GM12878 (cell line): Measurements from ENCODE around the gene DCUN1D3. TPM values are rescaled to one million over a fixed set of nuclear protein-coding genes. Genes with fewer than 3 reads are reported as not detected.
A peak's percentile ranks its signal among the peaks of the same experiment; 100 is the strongest.

Source experiments
- ATAC-seq: fragments of 200-7000 bp; cut with Tn5 transposase; 3 replicates; pipeline ENCODE4 v1.9.1; 2020; ENCODE audit warnings: mild to moderate bottlenecking, moderate library complexity
- BruUV-seq: library from RNA; stranded (reverse); fragments of 400-500 nt; replicated peaks from 2 replicates; lab custom pipeline; 2021; lab: Mats Ljungman, UMichigan
- CTCF ChIA-PET: fragments of 300-600 bp; sonication (Branson Sonifier 250); formaldehyde crosslinking; extraction: SDS; loops from one replicate; lab custom pipeline; 2021; ENCODE audit warnings: inconsistent platforms; lab: Yijun Ruan, JAX
- POLR2A ChIA-PET: fragments of 350-600 bp; formaldehyde crosslinking; extraction: SDS; loops from one replicate; lab custom pipeline; 2021; ENCODE audit warnings: inconsistent platforms; lab: Charles Lee
- RAD21 ChIA-PET: fragments of 300-600 bp; sonication (Branson Sonifier 250); formaldehyde crosslinking; loops from one replicate; lab custom pipeline; 2023; ENCODE audit warnings: antibody characterized with exemption; ENCODE audit not compliant: unreplicated experiment; lab: Charles Lee
- SMC1A ChIA-PET: fragments of 300-600 bp; sonication (Branson Sonifier 250); formaldehyde crosslinking; loops from one replicate; lab custom pipeline; 2023; ENCODE audit not compliant: unreplicated experiment, uncharacterized antibody; lab: Charles Lee
- DNase-seq: peaks from one replicate; pipeline ENCODE4 v3.0.0-alpha.2; 2011; ENCODE audit warnings: low read depth, low spot score
- FAIRE-seq: peaks from 3 replicates; lab custom pipeline; 2011; peaks lifted over from hg19 to GRCh38; lab: Jason Lieb, UNC
- H2AFZ ChIP-seq: 2 replicates; pipeline ENCODE4 v1.6.0; 2011; ENCODE audit warnings: low read depth, low read length, control low read depth; ENCODE audit not compliant: control insufficient read depth
- H3K27ac ChIP-seq: 2 replicates; pipeline ENCODE4 v1.5.1; 2011; ENCODE audit warnings: control low read depth; ENCODE audit not compliant: control insufficient read depth, insufficient read depth
- H3K27me3 ChIP-seq, 2 experiments: replicated peaks in 1 of 2; 2 replicates each; pipeline versions ENCODE4 v1.6.0 to v1.6.1; 2011; ENCODE audit warnings: low read length in 1 of 2; ENCODE audit not compliant: control insufficient read depth in 2 of 2, insufficient read depth in 2 of 2
- H3K36me3 ChIP-seq, 2 experiments: 2 replicates each; pipeline ENCODE4 v1.5.1; 2011; ENCODE audit warnings: low read length in 1 of 2; ENCODE audit not compliant: control insufficient read depth in 2 of 2, insufficient read depth in 2 of 2
- H3K4me1 ChIP-seq: 2 replicates; pipeline ENCODE4 v1.6.1; 2011; ENCODE audit warnings: mild to moderate bottlenecking, low read length, moderate library complexity, mixed read lengths; ENCODE audit not compliant: control insufficient read depth, insufficient read depth
- H3K4me2 ChIP-seq: 2 replicates; pipeline ENCODE4 v1.6.0; 2011; ENCODE audit warnings: control low read depth; ENCODE audit not compliant: control insufficient read depth, insufficient read depth
- H3K4me3 ChIP-seq: fragments of 200-600 bp; sonication (generic); 2 replicates; pipeline ENCODE4 v1.5.1; 2016
- H3K79me2 ChIP-seq: 2 replicates; pipeline ENCODE4 v1.6.0; 2011; ENCODE audit warnings: low read length; ENCODE audit not compliant: control insufficient read depth, insufficient read depth
- H3K9ac ChIP-seq: 2 replicates; pipeline ENCODE4 v1.8.0; 2011; ENCODE audit warnings: low read length, control low read depth, mixed read lengths; ENCODE audit not compliant: control insufficient read depth, insufficient read depth
- H3K9me3 ChIP-seq: replicated peaks from 3 replicates; pipeline ENCODE4 v1.5.1; 2011; ENCODE audit warnings: mild to moderate bottlenecking, low read length; ENCODE audit not compliant: control insufficient read depth, insufficient read depth
- H4K20me1 ChIP-seq: 2 replicates; pipeline ENCODE4 v1.6.0; 2011; ENCODE audit not compliant: control insufficient read depth, insufficient read depth
- CEBPB ChIP-seq, 2 experiments: fragments of 150-350 bp in 1 of 2; IDR thresholded peaks; 2 replicates each; pipeline ENCODE4 v1.6.1; 2012 to 2014; ENCODE audit warnings: low read depth in 2 of 2, low read length in 2 of 2, borderline replicate concordance in 1 of 2, inconsistent platforms in 1 of 2
- CHD2 ChIP-seq: IDR thresholded peaks from 2 replicates; pipeline ENCODE4 v1.6.1; 2011; ENCODE audit warnings: low read depth, low read length, improper control_type of control experiment, borderline replicate concordance
- CHD4 ChIP-seq: fragments of 200-600 bp; sonication (generic); IDR thresholded peaks from 2 replicates; pipeline ENCODE4 v1.6.1; 2016; ENCODE audit warnings: mild to moderate bottlenecking
- GABPA ChIP-seq: IDR thresholded peaks from 2 replicates; pipeline ENCODE4 v1.6.1; 2014; ENCODE audit warnings: antibody characterized with exemption, low read depth, mild to moderate bottlenecking, inconsistent platforms
- IKZF2 ChIP-seq, 2 experiments: fragments of 450-650 bp; IDR thresholded peaks; 2 replicates each; pipeline ENCODE4 v1.6.1; 2017; ENCODE audit warnings: mild to moderate bottlenecking in 2 of 2, moderate library complexity in 2 of 2
- LARP7 ChIP-seq: fragments of 450-650 bp; IDR thresholded peaks from 2 replicates; pipeline ENCODE4 v1.6.1; 2017; ENCODE audit warnings: mild to moderate bottlenecking
- MTA3 ChIP-seq: IDR thresholded peaks from 2 replicates; pipeline ENCODE4 v1.6.1; 2012; ENCODE audit warnings: low read length, inconsistent platforms, borderline replicate concordance
- NR2F1 ChIP-seq: fragments of 450-650 bp; conservative IDR thresholded peaks from 2 replicates; pipeline ENCODE4 v1.6.1; 2017; ENCODE audit warnings: mild to moderate bottlenecking
- POLR2AphosphoS2 ChIP-seq: IDR thresholded peaks from 2 replicates; pipeline ENCODE4 v1.6.1; 2011; ENCODE audit warnings: low read depth, mild to moderate bottlenecking, low read length, improper control_type of control experiment, moderate library complexity
- POLR2AphosphoS5 ChIP-seq: IDR thresholded peaks from 2 replicates; pipeline ENCODE4 v1.6.1; 2011; ENCODE audit warnings: mild to moderate bottlenecking, low read length, inconsistent platforms
- RAD21 ChIP-seq: IDR thresholded peaks from 2 replicates; pipeline ENCODE4 v1.6.1; 2011; ENCODE audit warnings: mild to moderate bottlenecking, low read depth, low read length, moderate library complexity; ENCODE audit not compliant: insufficient read depth
- STAT3 ChIP-seq: IDR thresholded peaks from 2 replicates; pipeline ENCODE4 v1.6.1; 2011; ENCODE audit warnings: low read depth, low read length, improper control_type of control experiment
- TAF1 ChIP-seq: IDR thresholded peaks from 2 replicates; pipeline ENCODE4 v1.6.1; 2011; ENCODE audit warnings: mild to moderate bottlenecking, low read depth, low read length, borderline replicate concordance
- TCF12 ChIP-seq: IDR thresholded peaks from 2 replicates; pipeline ENCODE4 v1.6.1; 2011; ENCODE audit warnings: low read depth, mild to moderate bottlenecking, low read length
- ZNF24 ChIP-seq: fragments of 450-650 bp; IDR thresholded peaks from 2 replicates; pipeline ENCODE4 v1.6.1; 2017; ENCODE audit warnings: antibody characterized with exemption, mild to moderate bottlenecking
- ZNF622 ChIP-seq: fragments of 450-650 bp; IDR thresholded peaks from 2 replicates; pipeline ENCODE4 v1.6.1; 2017; ENCODE audit warnings: mild to moderate bottlenecking, inconsistent platforms
- WGBS: methylation state at CpG from one replicate; pipeline ENCODE4 v1.1.6; 2016; ENCODE audit warnings: low lambda C conversion rate; ENCODE audit not compliant: insufficient replicate concordance, insufficient coverage; ENCODE audit errors: missing lambda C conversion rate; 5-methylcytosine and 5-hydroxymethylcytosine counted together
- in situ Hi-C: fragments of 300-500 bp; cut with MboI; formaldehyde crosslinking; loops from 9 replicates; pipeline ENCODE4 v1.14.3; 2018; ENCODE audit warnings: mixed read lengths
- intact Hi-C: fragments of 100-400 bp; cut with micrococcal nuclease; formaldehyde crosslinking; loops from one replicate; pipeline ENCODE4 v1.14.2; 2022; ENCODE audit not compliant: unreplicated experiment
- polyA plus RNA-seq, 11 experiments: library from polyadenylated mRNA; depleted of rRNA in 4 of 11; unstranded in 6 of 11; stranded (reverse) in 5 of 11; fragments of >200 nt; fragmentation: Nextera tagmentation in 4 of 11; fragmentation: Illumina TruSeq in 1 of 11; extraction: Ambion mirVana in 4 of 11; extraction: Trizol in 1 of 11; gene quantifications; 1 replicate in 1 of 11; 2 replicates in 10 of 11; pipeline versions ENCODE4 v1.2.1 to v1.2.3, GENCODE V29; 2011 to 2016; ENCODE audit warnings: inconsistent platforms in 2 of 11, missing spikeins in 2 of 11, low read depth in 1 of 11
- total RNA-seq, 4 experiments: library from RNA; depleted of rRNA in 3 of 4; stranded (reverse); fragments of >200 nt in 3 of 4; fragmentation: Illumina TruSeq in 1 of 4; extraction: Trizol in 1 of 4; gene quantifications; 2 replicates each; pipeline versions ENCODE4 v1.2.1 to v1.2.3, GENCODE V29; 2013 to 2021
- TF ChIP-seq, protein P1 (sequence below): IDR thresholded peaks from 2 replicates; pipeline ENCODE4 v1.6.1; 2012; ENCODE audit warnings: mild to moderate bottlenecking, low read depth, low read length

The DCUN1D3 gene
- total and polyA plus RNA-seq, 10 of the 15 experiments (the other 5 are each of a cell fraction or from before 2014, with no cell fraction given) = 0.47 to 4.5 (median 1.9) TPM

DNA sequence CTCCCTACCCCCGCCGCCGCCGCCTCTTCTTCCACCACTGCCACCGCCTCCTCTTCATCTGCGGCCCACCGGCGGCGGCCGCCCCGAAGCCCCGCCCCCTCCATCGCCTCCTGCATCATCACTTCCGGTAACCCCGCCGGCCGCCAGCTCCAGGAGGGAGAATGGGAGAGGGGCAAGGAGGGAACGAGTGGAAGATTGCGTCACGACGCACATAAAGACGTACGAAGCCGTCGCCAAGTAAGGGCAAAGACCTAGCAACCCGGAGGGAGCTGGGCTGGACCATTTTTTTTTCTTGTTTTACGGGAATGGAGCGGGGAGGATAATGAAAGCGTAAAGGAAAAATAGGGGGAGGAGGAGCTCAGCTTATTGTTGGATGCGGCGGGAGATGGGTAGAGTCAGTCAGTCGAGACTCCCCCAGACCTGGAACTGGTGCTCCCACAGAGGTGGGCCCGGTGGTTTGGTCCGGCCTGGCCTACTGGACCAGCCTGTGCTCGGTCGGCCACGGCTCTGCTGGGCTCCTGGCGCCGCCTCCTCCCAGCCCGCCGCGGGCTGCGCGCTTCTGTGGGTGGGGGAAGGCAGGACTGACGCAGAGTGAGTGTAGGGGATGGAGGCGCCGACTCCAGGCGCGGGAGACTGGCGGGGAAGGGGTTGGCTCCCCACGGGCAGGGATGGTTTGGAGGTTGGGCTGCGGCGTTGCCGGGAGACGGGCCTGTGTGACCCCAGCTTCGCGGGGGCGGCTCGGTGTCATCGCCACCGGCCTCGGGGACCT lies at the start of gene DCUN1D3, which contains the start of gene LYRM1 (continued):
- TF ChIP-seq, protein P1, sequence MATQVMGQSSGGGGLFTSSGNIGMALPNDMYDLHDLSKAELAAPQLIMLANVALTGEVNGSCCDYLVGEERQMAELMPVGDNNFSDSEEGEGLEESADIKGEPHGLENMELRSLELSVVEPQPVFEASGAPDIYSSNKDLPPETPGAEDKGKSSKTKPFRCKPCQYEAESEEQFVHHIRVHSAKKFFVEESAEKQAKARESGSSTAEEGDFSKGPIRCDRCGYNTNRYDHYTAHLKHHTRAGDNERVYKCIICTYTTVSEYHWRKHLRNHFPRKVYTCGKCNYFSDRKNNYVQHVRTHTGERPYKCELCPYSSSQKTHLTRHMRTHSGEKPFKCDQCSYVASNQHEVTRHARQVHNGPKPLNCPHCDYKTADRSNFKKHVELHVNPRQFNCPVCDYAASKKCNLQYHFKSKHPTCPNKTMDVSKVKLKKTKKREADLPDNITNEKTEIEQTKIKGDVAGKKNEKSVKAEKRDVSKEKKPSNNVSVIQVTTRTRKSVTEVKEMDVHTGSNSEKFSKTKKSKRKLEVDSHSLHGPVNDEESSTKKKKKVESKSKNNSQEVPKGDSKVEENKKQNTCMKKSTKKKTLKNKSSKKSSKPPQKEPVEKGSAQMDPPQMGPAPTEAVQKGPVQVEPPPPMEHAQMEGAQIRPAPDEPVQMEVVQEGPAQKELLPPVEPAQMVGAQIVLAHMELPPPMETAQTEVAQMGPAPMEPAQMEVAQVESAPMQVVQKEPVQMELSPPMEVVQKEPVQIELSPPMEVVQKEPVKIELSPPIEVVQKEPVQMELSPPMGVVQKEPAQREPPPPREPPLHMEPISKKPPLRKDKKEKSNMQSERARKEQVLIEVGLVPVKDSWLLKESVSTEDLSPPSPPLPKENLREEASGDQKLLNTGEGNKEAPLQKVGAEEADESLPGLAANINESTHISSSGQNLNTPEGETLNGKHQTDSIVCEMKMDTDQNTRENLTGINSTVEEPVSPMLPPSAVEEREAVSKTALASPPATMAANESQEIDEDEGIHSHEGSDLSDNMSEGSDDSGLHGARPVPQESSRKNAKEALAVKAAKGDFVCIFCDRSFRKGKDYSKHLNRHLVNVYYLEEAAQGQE = no peak
- peak; percentile 49; the same call in 1 of the 2 replicates for TF ChIP-seq POLR2AphosphoS5
- no peak for TF ChIP-seq ZNF24
- no peak for TF ChIP-seq STAT3
- TF ChIP-seq RAD21 = no peak
- no peak for TF ChIP-seq CHD2

DNA sequence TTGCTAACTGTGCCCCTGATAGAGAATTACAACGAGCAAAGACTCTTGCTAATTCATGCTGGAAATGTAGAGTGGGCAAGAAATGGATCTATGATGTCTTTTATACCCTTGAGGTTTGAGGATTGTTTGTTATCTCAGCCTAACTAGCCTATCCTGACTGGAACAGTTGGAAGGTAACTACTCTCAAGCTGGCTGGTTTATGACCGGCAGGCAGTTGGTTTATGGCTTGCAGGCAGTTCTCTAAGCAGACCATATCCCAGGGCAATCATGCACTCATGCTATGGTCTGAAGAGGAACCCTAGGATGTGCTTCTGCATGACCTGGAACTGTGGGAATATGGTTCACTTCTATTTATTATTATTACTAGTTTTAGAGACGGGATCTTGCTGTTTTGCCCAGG lies 49.5 kb upstream of the DCUN1D3 start:
- Histone ChIP-seq H3K4me2 (no peak overlapping the region), H3K36me3 (no peaks in the 10 kb centered on the region), H2AFZ (no peak overlapping the region), H3K27ac (no peak overlapping the region), H3K9ac (no peak overlapping the region), H3K9me3 (no peaks in the 10 kb centered on the region), H4K20me1 (no peaks in the 10 kb centered on the region; the same call in 1 of the 2 replicates), H3K79me2 (no peaks in the 10 kb centered on the region), H3K4me1 (peaks cover 3% of the 10 kb centered on the region), H3K4me3 (no peak overlapping the region), H3K27me3 (no peaks in the 10 kb centered on the region; a peak in 2 of 4 replicates)
- no peak for ATAC-seq
- ChIA-PET SMC1A (interaction anchor here (1.0 kb wide), 1 partner anchor 76 kb away, joined by 4 read pairs; no protein-coding TSS in a partner anchor), POLR2A (no interaction called here), RAD21 (no interaction called here), CTCF (interaction anchor here (0.6 to 0.7 kb wide), 2 partner anchors 13 to 131 kb away, joined by 3 read pairs; no protein-coding TSS in a partner anchor)
- 42% methylated on average over 3 of the region's 3 CpGs for whole genome bisulfite sequencing
- no TSS peak for BruUV-seq
- in situ Hi-C loops = loop anchor here (5.0 kb wide), 1 partner anchor 52 kb away; no protein-coding TSS in a partner anchor
- intact Hi-C loops = loop anchor here (10.0 kb wide), 1 partner anchor 95 kb away; no protein-coding TSS in a partner anchor
- TF ChIP-seq LARP7 = no peak
- no peak for TF ChIP-seq TCF12
- no peak for TF ChIP-seq MTA3
- no peak for TF ChIP-seq NR2F1
- no peak for TF ChIP-seq CEBPB (IDR thresholded peaks at IDR 0.05; ENCODE audit: borderline replicate concordance in 1 of 2, low read depth in 2 of 2, low read length in 2 of 2)
- TF ChIP-seq CHD4 = no peak
- no peak for TF ChIP-seq TAF1
- no peak for TF ChIP-seq GABPA
- TF ChIP-seq POLR2AphosphoS2 = no peak
- no peak for TF ChIP-seq ZNF622
- TF ChIP-seq IKZF2 (IDR thresholded peaks at IDR 0.05) = no peak
- no peak for DNase-seq
- no peak for FAIRE-seq
